ENCODE results near the gene LDLRAD4.
"Not testable (repeated sequence)": the region's sequence is repeated elsewhere in the genome, so short reads cannot be mapped to it uniquely, and the experiment has no call there.

The LDLRAD4 gene

DNA sequence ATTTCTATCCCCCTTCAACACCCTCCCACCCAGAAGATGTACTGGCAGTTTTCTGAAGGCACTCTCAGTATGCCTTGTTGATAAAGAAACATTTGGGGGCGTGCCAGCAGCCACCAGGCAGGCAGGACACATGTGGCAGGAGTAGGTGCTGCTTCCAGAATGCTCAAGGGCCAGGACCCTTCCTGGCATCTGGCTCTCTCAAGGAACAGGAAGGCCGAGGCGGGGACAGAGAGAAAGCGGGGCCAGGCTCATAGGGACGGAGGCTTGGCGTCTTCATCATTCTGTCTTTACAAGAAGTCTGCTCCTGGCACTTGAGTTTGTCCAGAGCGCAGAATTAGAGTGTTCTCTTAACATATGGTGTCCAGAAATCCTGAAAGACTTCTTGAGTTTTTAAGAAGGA lies 386.2 kb downstream of the LDLRAD4 start:
- in situ Hi-C loops (cut with MboI; ENCODE audit: low sequenced_read_pairs): no loop called here

- in situ Hi-C loops (cut with MboI; ENCODE audit: low sequenced_read_pairs): no loop called here
Measured at GRCh38 chr18:13605477-13605876, 386.9 kb downstream of the LDLRAD4 start.

DNA sequence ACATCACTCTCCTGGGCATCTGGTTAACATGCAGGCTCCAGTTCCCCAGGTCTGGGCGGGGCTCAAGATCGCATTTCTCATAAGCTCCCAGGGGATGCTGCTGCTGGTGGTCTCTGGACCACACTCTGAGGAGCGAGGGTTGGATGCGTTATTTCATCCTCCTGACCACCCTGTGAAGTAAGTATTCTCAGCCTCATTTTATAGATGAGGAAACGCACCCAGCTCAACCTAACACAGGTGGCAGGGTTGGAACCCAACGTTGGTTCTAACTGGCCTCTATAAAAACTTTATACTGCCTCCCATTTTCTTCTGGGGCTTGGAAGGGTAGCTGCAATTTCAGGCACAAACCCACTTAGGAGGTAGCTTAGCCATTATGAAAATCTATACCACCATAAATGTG lies 387.3 kb downstream of the LDLRAD4 start:
- in situ Hi-C loops (cut with MboI; ENCODE audit: low sequenced_read_pairs): no loop called here

- in situ Hi-C loops (cut with MboI; ENCODE audit: low sequenced_read_pairs): no loop called here
Measured at GRCh38 chr18:13606604-13607254, 388.2 kb downstream of the LDLRAD4 start.

DNA sequence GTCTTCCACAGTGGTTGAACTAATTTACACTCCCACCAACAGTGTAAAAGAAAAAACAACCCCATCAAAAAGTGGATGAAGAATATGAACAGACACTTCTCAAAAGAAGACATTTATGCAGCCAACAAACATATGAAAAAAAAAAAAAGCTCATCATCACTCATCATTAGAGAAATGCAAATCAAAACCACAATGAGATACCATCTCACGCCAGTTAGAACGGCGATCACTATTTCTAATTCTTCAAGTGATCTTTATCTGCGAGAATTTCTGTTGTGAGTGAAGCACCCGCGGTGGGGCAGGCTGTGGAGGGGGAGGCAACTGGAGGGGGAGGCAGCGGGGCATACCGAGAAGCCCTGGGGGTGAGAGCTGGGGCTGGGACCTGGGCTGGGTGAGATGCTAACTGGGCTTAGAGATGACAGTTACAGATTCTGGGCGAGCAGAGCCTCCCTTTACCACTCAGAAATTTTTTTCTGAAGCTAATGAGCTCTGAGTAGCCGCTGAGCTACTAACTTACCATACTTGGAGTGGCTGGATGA lies 389.5 kb downstream of the LDLRAD4 start:
- in situ Hi-C loops (cut with MboI; ENCODE audit: low sequenced_read_pairs): not testable (repeated sequence)

DNA sequence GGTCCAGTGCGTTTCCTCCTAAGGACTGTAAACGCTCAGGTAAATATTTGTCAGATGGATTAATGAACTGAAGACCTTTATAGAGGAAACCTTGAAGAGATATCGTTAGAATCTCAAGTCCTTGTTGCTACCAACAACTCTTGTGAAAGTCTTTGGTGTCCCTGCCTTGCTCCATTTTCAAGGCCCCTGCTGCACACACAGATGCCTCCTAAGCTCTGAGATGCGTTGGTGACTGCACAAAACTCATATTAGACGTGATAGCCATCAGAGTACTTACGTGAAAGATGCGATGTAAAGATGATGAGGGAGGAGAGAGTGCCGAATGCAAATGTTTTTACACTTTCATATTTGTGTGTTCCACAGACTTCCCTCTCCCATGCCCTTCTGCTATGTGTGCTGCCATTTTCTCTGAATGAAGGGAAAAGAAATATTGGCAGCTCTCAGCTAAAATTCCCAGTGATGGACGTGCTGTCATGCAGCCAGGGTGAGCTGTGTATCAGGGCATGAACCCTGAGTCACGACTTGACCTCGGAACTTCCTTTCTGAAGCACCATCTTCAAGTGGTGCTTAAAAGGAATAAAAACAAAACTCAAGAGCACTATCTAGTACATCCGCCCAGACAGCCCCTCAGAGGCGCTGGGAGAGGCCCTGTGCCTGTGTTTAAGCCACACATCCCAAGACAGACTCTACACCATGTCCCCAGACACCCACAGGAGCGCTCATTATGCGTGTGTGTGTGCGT lies 390.4 kb downstream of the LDLRAD4 start:
- in situ Hi-C loops (cut with MboI; ENCODE audit: low sequenced_read_pairs): no loop called here

DNA sequence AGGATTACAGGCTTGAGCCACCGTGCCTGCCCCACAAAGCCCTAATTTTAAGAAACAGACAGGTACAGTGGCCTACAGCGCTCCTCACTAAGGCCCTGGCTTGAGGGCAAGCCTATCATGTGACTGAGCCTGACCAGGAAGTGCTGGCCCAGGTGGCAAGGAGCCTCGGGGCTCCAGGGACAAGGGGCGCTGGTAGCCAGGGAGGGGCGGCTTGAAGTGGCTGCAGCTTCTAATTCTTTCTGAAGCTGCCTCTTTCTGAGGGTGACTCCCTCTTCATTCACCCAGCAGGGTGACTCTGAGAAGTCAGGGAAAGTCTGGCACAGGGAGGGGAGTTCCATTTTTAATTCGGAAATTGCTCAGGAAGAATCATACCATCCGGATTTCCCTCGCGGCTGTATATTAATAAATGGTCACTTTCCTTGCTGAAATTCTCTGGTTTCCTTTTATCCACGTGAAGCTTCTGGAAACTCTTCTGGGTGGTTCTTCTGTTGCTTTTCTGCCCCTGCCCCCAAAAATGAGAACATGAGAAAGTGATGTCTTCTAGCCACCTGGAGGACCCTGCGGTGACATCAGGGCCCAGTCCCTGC lies 392.1 kb downstream of the LDLRAD4 start:
- in situ Hi-C loops (cut with MboI; ENCODE audit: low sequenced_read_pairs): no loop called here

GRCh38 chr18:13611142-13611600 lies 392.6 kb downstream of the LDLRAD4 start:
- in situ Hi-C loops (cut with MboI; ENCODE audit: low sequenced_read_pairs): no loop called here

- in situ Hi-C loops (cut with MboI; ENCODE audit: low sequenced_read_pairs): no loop called here
Measured at GRCh38 chr18:13611601-13612195, 393.1 kb downstream of the LDLRAD4 start.

GRCh38 chr18:13612196-13612997 lies 393.8 kb downstream of the LDLRAD4 start:
- in situ Hi-C loops (cut with MboI; ENCODE audit: low sequenced_read_pairs): no loop called here

DNA sequence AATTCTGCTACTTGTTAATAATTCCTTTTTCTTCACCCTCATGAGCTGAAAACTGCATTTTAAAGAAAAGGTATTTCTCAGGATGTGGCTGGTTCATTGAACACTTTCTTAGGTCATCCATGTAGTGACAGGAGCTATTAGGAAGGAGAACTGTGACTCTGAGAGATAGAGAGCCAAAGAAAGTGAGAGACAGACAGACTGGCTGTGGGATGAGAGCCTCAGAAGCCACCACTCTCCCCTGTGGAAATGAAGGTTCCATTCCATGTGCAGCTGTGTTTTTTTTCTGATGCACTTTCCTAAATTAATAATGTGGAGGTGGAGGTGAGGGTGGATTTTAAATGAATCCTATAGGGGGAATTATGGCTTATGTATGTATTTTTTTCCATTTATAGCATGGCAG lies 394.5 kb downstream of the LDLRAD4 start:
- in situ Hi-C loops (cut with MboI; ENCODE audit: low sequenced_read_pairs): no loop called here

DNA sequence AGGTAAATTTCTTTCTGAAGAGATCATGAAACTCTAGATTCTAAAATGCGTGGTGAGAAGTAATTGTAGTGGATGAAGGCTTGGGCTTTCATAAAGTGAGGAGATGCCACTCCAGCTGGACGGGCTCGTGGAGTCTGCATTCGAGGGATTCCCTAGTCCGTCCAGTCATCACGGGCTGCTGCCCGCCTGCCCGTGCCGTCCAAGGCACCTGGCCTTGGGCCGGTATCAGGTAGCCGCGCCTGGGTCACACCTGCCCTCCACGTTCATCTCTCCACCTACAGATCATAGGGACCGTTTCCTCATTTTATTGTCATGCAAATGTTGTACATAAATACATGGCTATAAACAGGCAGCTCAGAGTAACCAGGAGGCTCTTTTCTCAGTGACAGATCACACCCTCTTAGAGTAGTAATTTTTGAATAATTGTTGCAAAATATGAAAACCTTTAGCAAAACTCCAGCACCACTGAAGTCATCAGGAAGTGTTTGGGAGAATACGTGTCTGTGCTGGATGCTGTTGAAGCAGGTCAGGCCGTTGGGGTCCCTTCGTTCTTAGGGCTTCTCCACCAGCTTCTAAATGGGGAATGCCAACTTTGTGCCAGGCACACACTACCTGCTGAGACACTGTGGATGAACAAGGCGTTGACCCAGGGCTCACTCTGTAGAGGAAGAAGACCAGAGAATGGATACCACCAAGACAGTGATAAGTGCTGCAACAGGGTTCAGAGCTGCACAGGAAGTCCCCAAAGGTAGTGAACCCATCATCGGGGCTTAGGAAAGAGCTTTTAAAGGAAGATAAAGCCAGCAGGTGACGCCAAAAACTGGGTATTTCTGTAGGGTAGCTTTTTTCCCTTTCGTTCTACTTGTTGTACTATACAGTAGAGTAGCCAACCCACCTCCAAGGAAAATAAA lies 395.3 kb downstream of the LDLRAD4 start:
- in situ Hi-C loops (cut with MboI; ENCODE audit: low sequenced_read_pairs): no loop called here

- in situ Hi-C loops (cut with MboI; ENCODE audit: low sequenced_read_pairs): no loop called here
Measured at GRCh38 chr18:13614641-13615288, 396.2 kb downstream of the LDLRAD4 start.

GRCh38 chr18:13615432-13615861 lies 396.9 kb downstream of the LDLRAD4 start:
- in situ Hi-C loops (cut with MboI; ENCODE audit: low sequenced_read_pairs): no loop called here

DNA sequence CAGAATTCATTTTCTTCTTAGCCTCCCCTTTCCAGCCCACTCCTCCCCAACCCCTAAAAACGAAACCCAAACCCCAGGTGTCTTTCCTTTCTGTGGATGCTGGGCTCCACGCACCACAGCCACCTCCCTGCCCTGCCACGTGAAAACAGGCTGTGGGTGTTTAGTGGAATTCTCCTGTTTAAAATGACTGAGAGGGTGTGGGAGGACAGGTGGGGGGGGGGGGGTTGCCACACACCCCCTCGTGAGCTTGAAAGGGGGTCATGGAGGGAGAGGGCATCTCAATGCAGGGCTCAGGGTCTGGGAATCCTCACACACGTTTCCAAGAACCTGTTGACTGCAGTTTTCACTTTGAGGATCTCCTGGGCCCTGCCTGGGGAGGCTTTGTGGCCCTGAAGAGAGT lies 397.5 kb downstream of the LDLRAD4 start:
- in situ Hi-C loops (cut with MboI; ENCODE audit: low sequenced_read_pairs): no loop called here

DNA sequence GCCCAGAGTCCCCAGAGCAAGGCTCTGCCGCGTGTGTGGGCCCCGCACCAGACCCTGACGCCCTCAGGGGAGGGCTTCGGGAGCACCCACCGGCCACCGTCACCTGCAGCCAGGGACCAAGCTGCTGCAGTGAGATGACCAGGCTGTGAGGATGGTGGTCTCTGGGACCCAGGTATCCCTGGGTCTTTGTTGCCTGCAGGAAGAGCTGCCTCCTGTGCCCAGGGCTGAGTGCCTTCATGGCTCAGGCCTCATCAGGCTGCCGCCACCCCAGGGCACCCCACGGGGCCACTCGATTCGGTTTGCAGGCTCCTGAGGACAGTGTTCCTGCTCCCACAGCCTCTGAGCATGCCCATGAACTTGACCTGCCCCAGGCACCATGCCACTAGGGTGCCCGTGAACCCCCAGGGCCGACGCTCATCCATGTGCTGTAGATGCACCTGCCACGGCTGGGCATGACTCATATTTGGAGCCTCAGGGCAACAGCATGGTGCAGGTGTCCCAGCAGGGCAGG lies 398.0 kb downstream of the LDLRAD4 start:
- in situ Hi-C loops (cut with MboI; ENCODE audit: low sequenced_read_pairs): no loop called here

- in situ Hi-C loops (cut with MboI; ENCODE audit: low sequenced_read_pairs): no loop called here
Measured at GRCh38 chr18:13617826-13618515, 399.4 kb downstream of the LDLRAD4 start.

- in situ Hi-C loops (cut with MboI; ENCODE audit: low sequenced_read_pairs): no loop called here
Measured at GRCh38 chr18:13618760-13619438, 400.3 kb downstream of the LDLRAD4 start.

All from HL-60/S4 treated with retinoic acid at 250 ng/mL for 4 days and 3 days (cell line).